HG03558 (cell line): Measurements from ENCODE around the gene IGLON5.

ENCODE experiments used
- ATAC-seq: cut with Tn5 transposase; IDR thresholded peaks from one replicate; pipeline ENCODE4 v1.9.1; 2021; ENCODE audit warnings: moderate number of reproducible peaks; ENCODE audit not compliant: unreplicated experiment; ENCODE audit errors: extremely low read depth

IGLON5 gene

DNA sequence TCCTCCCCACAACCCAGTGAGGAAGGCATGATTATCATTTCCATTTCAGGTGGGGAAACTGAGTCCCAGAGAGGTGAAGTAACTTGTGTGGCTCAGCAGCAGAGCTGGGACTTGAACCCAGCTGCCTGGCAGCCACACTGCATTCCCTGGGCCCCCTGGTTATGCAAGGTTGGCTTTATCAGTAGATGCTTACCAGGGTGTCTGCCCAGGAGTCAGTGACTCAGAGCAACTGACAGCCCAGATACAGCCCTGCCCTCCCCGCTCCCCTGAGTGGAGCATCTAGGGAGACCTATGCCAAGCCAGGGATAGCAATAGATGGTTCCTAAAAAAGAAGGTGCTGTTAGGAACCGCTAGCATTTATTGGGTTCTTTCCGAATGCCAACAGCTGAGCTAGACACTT lies 5.9 kb downstream of the IGLON5 start:
- no peak for ATAC-seq

DNA sequence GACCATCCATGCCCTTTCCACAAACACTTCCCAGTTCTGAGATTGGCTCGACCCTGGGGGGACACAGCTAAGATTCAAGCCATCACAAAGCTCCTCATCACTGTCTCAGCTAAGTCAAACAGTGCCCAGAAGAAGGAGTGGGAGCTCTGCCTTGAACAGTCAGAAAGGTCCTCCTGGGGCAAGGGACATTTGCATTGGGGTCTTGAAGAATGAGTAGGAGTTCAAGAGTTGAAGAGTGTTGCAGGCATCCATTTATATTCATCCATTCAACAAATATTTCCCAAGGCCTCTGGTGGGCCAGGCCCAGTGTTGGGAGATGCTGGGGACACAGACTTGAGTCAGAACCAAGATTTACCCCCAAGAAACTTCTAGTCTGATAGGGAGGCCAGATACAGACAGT lies 6.5 kb downstream of the IGLON5 start:
- no peak for ATAC-seq

DNA sequence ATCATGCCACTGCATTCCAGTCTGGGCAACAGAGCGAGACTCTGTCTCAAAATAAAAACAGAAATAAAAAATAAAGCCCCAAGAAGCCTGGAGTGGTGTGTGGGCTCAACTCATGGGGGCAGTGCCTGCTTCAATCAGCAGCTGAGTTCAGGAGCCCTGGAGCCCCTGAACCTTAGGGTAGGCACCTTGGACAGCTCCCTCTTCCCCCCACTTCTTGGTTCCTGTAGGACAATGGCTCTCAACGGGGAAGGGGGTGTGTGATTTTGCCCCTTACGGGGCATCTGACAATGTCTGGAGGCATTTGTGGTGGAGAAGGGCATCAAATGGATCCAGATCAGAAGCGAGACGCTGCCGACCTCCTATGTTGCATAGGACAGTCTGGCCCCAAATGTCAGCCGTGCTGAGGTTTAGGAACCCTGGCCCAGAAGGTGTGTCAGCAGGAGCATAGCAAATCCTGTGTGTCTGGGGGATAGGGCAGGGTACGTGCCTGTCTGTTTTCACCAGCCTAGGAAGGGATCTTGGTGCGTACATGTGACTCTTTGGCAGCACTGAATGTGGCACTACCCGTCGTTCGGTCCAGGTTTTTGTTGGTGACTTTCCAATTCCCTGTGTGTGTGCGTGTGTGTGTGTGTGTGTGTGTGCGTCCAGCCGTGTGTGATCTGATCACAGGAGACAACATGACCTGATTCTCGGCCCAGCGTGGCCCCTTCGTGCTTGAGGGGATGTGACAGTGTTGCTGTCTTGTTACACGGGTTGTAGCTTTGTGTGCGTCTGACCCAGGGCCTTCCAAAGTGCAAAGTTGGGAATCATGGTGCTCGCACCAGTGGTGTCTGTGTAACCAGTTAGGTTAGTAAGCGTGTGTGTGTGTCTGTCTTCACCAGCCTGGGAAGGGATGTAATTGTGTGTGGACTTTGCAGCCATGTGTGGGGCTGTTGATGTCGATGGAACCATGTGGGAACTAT lies 7.5 kb downstream of the IGLON5 start:
- ATAC-seq: no peak

DNA sequence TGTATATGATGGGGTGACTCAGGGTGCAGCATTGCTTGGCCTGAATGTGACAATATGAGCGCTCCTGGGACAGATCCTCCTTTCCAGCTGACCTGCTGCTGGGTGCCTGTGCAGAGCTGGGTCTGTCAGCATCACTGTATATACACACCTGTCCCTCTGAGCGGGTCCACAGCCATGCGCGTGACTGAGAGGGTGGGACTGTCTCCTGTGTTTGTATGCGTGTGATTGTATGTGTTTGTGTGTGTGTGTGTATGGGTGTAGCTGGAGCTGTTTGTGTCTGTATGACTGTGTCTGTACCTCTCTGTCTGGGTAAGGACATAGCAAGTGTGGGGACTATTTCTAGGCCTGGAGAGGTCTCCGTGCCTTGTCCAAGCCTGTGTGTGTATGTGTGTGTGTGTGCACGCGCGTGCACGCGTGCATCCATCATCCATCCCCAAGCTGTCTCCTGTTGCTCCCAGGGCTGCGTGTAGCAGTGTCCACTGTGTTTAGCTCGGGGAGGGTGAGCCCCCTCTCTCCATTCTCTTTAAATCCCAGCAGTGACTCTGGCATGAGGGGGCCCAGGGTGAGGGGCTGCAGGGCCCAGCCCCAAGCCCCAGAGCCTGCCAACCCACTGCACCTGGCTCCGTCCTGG lies 8.3 kb downstream of the IGLON5 start:
- ATAC-seq: no peak

DNA sequence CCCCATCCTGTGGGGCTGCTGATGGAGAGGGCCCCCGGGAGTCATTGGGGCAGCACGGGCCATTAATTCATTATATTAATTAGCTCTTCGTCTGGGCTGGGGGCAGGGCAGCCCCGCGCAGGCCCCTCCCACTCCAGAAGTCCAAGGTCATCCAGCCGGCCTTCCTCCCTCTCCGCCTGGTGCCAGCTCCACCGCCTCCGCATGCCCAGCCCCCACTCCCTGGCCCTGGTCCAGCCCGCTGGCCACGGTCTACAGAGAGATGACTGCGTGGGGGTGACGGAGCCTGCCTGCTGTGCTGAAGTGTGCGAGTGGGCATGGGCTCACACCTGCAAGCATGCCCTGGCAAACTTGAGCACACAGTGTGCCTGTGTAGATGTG lies 8.8 kb downstream of the IGLON5 start:
- ATAC-seq: no peak

DNA sequence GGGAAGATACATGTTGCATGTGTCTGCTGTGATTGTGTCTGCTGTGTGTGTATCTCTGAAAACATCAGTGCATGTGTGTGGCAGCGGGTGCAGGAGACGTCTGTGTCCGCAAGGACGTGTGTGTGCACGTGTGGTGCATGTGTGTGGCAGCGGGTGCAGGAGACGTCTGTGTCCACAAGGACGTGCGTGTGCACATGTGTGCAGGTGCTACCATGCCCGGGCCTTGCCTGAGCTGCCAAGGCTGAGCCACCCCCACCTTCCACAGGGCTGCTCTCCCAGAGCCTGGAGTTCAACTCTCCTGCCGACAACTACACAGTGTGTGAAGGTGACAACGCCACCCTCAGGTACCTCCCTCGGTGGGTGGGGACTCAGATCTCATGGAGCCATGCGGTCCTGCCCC lies 10.4 kb downstream of the IGLON5 start:
- no peak for ATAC-seq

DNA sequence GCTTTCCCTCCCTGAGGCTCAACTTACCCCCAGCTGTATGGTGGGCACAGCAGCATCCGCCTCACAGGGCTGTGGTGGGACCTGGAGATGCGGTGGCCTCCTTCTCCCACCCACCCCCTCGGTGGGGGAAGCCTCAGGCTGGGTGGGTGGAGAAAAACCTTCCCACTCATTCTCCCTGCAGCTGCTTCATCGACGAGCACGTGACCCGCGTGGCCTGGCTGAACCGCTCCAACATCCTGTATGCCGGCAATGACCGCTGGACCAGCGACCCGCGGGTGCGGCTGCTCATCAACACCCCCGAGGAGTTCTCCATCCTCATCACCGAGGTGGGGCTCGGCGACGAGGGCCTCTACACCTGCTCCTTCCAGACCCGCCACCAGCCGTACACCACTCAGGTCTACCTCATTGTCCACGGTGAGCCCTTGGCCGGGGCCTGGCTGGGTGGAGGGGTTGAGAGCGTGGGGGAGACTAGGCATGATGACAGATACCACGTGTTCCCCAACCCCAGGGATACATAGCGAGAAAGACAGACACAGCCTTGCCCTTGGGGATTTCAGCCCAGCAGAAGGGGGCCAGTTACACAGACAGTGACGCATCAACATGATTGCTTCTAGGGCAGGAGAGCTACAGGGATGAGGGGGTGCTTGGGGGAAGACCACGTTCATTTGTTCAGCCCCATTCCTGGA lies 12.2 kb downstream of the IGLON5 start:
- ATAC-seq: no peak

DNA sequence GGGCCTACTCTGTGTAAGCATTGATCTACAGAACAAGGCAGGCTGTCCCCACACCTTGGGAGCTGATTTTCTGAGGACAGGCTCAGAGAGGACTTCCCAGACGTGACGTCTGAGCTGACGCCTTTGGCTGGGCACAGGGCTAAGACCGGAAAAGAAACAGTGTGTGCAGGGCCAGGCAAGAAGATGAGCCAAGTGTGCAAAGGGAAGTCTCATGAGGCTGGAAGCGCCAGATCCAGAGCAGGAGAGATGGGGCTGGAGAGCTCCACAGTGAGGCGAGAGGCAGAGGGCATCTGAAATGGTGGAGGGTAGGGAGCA lies 12.7 kb downstream of the IGLON5 start:
- ATAC-seq: no peak

DNA sequence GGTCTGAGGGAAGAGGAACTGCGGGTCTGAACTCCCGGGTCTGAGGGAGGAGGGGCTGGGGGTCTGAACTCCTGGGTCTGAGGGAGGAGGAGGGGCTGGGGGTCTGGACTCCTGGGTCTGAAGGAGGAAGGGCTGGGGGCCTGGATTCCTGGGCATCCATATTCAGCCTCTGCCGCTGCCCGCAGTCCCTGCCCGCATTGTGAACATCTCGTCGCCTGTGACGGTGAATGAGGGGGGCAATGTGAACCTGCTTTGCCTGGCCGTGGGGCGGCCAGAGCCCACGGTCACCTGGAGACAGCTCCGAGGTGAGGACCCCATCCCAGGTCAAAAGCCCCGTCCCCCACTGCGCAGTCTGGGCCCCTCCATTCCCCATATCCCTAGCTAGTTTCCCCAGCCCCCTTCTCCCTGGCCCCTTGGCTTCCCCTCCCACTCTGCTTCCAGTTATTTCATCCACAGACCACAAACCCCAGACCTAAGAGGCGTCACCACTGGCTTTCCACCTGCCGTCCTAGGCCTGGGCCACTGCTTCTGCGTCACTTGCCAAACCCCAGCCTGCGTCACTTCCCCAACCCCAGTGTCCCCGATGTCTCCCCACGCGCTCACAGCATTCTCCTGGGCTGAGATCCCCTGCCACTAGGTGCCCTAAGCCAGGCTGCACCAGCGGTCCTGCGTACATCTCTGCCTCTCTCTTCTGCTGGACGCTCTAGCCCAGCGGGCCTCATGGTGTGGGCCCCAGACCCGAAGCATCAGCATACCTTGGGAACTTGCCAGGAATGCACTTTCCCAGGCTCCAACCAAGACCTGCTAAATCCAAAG lies 13.9 kb downstream of the IGLON5 start:
- ATAC-seq: no peak

DNA sequence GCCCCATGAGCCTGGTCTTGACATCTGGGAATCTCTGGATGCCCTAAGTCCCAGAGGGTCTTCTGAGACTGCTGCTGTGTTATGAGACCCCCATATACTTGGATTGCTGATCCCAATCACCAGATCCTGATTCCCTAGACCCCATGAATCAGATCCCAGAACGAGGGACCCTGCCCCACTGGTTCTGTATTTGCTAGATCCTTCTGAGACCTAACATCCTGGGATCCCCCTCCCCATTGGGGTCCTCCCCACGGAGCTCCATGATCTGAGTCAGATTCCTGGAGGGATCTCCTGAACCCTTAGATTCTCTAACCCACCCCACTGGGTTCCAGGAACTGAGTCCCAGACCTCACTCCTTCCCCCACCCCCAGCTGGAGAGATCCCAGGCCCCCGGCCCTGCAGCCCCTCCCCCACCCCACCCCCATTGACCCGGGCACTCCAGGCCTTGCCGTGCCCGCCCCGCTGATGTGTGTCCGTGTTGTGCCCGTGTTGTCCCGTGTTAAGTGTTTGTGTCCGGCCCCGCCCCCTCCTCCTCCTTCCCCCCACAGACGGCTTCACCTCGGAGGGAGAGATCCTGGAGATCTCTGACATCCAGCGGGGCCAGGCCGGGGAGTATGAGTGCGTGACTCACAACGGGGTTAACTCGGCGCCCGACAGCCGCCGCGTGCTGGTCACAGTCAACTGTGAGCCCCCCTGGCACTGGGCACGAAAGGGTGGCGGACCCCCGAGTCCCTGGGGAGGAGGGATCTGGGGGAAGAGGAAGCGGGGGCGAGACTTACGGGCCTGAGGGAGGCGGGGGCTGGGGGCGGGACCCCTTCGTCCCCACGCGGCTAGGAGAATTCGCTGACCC lies 15.0 kb downstream of the IGLON5 start:
- ATAC-seq: no peak

DNA sequence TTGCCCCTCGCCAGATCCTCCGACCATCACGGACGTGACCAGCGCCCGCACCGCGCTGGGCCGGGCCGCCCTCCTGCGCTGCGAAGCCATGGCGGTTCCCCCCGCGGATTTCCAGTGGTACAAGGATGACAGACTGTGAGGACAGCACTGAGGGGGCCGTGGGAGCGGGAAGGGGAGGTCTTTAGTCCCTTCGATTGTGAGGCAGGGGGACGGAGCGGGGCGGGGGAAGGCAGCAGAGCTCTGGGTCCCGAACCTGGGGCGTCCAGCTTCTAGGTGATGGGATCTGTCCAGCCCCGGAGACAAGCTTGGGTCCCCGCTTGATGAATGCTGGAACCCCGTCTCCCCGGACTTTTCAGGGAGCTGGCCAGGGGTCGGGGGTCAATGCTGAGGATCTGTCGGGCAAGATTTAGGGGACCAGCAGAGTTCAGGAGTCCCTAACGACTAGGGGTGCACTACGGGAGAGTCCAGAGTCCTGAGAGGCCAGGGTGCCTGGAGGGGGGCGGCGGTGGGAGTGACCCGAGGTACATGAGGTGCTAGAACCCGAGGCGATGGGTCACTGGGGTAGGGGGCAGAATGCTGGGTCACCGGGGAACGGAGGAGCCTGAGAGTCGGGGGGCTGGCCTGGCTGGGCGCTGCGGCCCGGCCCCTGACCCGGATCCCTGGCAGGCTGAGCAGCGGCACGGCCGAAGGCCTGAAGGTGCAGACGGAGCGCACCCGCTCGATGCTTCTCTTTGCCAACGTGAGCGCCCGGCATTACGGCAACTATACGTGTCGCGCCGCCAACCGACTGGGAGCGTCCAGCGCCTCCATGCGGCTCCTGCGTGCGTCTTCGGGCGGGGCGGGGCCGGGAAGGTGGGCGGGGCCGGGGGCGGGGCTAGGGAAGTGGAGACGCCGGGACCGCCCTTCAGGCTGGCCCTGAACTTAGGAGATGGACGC lies 15.9 kb downstream of the IGLON5 start:
- no peak for ATAC-seq

DNA sequence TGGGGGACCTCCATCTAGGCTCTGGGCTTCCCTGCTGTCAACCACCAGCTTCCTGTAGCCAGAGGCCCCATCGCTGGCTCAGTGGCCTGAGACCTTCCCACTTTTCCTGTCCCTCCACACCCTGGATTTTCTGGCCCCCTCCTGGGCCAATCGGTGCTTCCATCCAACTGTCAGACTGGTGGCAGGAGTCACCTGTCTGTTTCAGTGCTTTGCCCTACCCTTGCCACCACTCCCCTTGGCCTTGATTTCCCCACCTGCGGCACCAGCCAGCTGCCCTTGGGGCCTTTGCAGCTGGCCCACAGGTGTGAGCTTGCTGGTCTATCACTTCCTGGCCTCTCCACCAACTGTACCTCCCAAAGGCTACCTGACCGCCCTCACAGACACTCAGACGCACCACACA lies 18.0 kb downstream of the IGLON5 start:
- ATAC-seq: no peak

DNA sequence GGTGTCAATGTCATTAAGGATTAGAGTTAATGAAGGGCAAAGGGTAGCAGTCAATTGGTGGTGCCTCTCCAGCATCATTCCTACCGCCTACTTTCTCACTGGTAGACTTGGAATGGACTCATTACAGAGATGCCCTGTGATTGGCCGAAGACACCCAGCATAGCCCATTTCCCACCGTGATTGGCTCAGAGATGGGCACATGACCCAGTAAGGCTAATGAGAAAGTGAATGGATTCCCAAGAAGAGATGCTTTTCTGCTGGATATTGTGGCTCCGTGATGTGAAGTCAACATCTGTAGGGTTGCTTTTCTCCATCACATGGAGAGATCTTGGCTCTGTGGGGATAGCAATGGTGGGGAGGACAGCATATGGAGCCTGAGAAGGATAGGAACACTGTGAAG lies 18.9 kb downstream of the IGLON5 start:
- no peak for ATAC-seq

DNA sequence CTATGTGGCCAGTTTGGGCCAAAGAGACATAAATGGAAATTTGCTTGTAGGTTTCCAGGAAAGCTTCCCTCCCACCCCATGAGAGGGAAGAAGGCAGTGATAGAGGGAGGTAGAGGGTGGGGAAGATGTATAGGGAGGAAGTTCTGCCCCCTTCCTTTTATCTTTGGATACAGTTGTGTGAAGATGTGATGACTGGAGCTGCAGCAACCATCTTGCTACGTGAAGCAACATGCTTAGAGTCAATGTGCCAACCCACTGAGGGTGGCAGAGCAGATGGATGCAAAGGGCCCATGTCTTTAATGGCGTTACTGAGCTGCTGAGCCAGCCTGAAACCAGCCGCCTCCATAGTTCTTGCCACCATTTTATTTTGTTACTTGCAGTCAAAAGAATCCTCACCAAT lies 19.7 kb downstream of the IGLON5 start:
- no peak for ATAC-seq

DNA sequence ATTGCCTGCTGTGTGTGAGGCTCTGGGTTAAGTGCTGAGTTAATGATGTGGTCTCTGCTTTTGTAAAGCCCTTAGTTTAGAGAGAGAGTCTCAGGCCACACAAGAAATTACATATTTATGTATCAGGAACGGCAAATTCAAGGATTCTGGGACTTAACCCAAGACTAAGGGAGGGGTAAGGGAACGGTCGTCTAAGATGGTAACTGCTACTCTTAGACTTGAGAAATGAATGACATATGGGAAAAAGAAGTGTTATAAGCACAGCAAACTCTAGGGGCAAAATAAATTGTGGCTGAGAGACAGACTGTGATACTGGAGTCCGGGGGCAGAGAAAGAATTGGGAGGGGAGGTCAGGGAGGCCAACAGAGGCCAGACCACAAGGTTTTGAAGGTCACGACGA lies 20.3 kb downstream of the IGLON5 start:
- no peak for ATAC-seq

DNA sequence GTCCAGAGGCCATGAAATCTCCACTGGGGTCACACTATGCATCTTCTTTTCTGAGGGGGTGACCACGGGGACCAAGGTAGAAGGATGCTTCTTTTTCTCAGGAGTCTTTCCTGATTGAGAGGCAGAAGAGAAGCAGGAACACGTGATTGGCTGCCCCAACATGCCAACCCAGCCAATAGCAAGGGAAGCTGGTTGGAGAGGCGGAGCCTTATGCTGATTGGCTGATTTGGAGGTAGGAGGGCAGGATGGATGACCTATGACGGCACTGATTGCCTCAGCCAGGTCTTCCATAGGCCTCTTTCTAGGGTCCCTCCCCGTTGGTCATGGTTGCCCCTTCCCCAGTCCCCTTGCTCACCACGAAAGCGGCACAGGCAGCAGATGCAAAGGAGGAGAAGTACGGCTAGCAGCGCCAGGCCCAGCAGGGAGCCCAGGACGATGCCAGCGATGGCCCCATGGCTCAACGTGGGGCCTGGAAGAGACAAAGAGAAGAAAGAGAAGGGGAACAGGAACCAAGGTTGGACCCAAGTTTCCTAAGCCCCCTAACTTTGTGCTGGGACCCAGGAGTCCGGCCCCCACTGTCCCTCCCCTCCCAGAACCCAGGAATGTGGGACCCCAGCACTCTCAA lies 22.5 kb downstream of the IGLON5 start:
- no peak for ATAC-seq

DNA sequence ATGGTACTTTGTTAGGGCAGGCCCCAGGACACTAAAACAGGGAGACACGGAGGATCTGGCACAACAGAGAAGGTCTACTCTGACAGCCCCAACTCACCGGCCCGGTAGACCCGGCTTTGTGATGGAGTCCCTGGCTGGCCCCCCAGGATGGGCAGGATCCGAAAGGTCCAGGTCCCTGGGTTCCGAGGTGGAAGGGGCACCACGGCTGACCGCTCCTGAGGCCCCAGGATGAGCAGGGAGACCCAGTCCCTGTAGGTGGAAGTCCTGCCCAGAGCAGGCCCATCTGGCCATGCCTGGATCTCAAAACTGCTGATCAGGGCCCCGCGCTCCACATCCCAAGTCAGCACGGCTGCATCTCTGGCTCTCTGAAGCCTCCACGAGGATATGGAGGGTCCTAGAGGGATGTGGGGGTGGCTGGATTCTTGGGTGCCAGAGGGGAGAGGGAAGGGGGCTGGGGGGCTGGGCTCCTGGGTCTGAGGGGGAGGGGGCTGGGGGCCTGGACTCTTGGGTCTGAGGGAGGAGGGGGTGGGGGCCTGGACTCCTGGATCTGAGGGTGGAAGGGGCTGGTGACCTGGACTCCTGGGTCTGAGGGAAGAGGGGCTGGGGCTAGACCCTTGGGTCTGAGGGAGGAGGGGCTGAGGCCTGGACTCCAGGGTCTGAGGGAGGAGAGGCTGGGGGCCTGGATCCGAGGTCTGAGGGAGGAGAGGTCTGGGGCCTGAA lies 25.9 kb downstream of the IGLON5 start:
- ATAC-seq: no peak
